SK-N-SH (cell line): Measurements from ENCODE around the gene HAUS7.

Source experiments
- FOXJ3 ChIP-seq: sonication (generic); formaldehyde crosslinking; IDR thresholded peaks from 2 replicates; pipeline ENCODE4 v1.5.1; 2020; ENCODE audit warnings: mild to moderate bottlenecking, missing genetic modification reagents
- MXI1 ChIP-seq: IDR thresholded peaks from 2 replicates; pipeline ENCODE4 v1.6.1; 2012; ENCODE audit warnings: mild to moderate bottlenecking, low read depth, low read length, improper control_type of control experiment
- TF ChIP-seq, protein P1 (sequence below): fragments of 200-600 bp; sonication (generic); IDR thresholded peaks from 2 replicates; pipeline ENCODE4 v1.6.1; 2017; ENCODE audit warnings: antibody characterized with exemption, mild to moderate bottlenecking, moderate library complexity

DNA sequence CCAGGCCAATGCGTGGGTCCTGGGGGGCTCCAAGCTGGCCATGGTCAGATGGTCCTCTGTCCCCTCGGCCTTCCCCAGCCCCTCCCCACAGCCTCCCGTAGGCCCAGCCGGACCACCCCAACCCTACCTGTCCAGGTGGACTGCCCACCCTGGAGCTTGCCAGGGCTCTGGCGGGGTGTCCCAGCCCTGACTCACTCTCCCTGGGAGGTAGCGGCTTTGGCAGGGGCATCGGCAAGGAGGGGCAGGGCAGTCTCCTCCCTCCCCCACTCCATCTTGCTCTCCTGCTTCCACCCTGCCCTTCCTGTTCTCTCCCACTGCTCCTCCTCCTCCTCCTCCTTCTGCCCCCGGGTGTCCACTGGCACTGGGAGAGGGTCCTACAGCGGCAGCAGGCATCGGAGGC is 31.8 kb upstream of the HAUS7 start:
- TF ChIP-seq, protein P1, sequence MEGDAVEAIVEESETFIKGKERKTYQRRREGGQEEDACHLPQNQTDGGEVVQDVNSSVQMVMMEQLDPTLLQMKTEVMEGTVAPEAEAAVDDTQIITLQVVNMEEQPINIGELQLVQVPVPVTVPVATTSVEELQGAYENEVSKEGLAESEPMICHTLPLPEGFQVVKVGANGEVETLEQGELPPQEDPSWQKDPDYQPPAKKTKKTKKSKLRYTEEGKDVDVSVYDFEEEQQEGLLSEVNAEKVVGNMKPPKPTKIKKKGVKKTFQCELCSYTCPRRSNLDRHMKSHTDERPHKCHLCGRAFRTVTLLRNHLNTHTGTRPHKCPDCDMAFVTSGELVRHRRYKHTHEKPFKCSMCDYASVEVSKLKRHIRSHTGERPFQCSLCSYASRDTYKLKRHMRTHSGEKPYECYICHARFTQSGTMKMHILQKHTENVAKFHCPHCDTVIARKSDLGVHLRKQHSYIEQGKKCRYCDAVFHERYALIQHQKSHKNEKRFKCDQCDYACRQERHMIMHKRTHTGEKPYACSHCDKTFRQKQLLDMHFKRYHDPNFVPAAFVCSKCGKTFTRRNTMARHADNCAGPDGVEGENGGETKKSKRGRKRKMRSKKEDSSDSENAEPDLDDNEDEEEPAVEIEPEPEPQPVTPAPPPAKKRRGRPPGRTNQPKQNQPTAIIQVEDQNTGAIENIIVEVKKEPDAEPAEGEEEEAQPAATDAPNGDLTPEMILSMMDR: no peak
- no peak for TF ChIP-seq MXI1
- TF ChIP-seq FOXJ3 (CRISPR knock-in tag): no peak
